Measurements from ENCODE around the gene AFAP1L1. TPM values are rescaled to one million over a fixed set of nuclear protein-coding genes. Genes with fewer than 3 reads are reported as not detected.

Gene AFAP1L1
- total RNA-seq = 48.9 TPM
- long read RNA-seq, full-length matches to known transcripts = 140 of 184 reads
- long read RNA-seq, partial matches to known transcripts = 19 of 184 reads
- long read RNA-seq, other reads (novel, unspliced or antisense) = 25 of 184 reads

DNA sequence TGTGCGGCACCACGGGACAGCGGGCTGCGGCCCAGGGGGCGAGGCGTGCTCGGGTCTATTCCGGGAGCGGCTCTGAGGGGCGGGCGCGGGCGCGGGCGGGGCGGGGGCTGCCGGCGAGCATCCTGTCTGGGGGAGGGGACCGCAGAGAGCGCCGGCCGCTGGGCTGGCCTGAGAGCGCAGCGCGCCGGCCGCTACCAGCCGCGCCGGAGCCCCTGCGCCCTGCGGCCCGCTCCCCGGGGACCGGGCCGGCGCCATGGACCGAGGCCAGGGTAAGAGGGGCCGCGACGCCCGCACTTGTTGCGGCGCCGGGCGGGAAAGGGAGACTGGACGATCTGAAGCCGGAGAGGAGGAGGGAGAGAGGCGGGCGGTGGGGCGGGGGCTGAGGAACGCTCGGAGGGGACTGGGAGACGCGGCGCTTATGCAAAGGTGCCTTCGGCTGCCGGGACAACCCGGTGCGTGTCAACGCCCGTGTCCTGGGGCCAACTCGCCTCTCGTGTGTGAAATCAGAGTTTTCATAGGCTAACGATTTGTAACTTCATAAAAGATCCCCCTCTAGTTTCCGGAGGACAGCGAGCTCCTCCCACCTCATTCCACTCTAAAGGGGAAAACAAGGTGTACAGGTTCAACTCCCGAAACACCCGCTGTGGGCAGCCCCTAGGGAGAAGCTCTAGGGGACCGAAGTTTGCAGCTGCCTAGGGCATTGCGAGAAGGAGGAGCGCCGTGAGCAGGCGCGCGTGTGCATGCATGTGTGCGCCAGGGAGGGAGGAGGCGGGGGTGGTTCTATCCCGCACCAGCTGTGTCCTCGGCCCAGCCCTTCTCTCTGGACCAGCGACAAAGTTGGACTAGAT lies at the start of gene AFAP1L1:
Gene AFAP1L1 (plus strand): TSS at position 144 of the 848 bp plus-strand sequence. CDS start 110 bp downstream, at position 254.
- ATAC-seq (peak; percentile 90), DNase-seq (peak; percentile 87)
- intact Hi-C loops (cut with micrococcal nuclease) = no loop called here

DNA sequence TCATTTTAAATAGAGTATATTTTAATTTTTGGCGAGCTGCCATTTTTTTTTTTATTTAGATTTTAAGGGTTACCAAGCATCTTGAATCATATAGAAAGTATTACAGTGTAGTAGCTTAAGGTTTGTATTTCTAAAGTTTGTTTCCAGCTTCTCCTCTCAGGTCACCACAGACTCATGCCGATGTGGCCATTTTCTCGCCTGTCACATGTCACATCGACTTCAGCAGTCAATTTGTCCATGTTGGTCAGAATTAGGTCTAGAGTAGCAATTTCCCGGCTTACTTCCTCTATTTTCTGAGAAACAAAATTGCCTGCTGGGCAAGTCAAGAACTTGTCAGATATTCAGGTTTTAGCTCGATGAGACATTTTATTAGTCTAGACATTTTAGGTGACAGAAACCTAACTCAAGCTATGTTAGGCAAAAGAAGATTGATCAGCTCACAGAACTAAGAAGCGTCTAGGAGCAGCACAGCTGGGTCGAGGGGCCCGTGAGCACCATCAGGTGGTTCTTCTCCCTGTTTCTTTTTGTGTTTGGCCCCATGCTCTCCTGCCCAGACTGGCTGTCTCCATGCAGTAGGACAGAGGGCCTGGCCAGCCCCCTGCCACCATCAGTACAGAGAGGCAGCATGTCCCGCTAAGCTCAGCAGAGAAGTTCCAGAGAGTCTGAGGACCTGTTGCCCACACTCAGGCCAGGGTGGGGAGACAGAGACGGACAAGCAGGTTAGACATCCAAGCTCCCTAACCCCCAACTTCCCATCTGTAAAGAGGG lies 48.4 kb upstream of the AFAP1L1 start:
- no peak for DNase-seq
- no peak for ATAC-seq
- intact Hi-C loops (cut with micrococcal nuclease) = no loop called here

DNA sequence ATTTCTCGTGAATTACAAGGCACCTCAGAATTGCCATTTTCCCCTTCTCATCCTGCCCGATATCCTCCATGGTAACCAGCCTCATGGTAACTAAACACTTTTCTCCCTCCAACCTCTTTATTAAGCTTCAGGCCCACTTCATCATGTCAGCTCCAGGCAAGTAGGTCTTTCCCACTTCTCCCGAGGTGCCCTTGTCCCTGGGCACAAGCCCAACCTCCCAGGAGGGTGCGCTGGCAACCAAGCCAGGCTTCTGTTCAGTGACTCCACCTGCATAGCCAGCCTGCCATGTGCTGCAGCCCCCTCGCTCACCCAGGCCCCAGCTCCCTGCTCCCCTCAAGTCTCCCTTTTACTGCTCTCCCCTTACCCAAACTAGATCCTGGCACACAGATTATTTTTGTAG lies 47.4 kb upstream of the AFAP1L1 start:
- intact Hi-C loops (cut with micrococcal nuclease) = no loop called here
- DNase-seq (peak; percentile 85), ATAC-seq (peak; percentile 86)

DNA sequence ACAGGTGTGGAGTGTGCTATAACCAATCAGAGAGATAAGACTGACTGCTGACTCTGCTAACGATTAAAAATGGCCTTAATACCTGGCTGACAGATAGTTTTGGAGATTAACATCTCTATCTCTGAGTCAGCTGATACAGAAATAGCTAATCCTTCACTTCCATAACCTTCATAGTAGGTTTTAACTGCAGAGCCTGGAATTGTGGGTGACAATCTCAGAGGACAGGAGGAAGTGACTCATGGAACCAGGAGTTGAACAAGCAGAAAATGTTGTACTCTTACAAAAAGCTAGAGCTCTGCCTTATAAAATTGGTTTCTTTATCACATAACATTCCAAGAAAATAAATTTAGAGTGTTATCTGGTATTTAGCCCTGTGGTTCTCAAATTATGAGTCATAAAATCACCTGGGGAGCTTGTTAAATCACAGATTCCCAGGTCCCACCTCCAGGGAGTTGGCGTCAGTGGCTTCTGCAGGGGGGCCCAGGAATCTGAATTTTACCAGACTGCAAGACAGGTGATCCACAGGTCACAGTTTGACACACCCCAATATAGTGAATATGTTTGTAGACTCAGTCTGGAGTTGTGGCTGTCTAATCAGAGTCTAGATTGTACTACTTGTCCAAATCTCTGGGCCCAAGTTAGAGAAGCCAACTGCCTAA lies 44.4 kb upstream of the AFAP1L1 start:
- ATAC-seq (no peak), DNase-seq (no peak)
- intact Hi-C loops (cut with micrococcal nuclease) = no loop called here

DNA sequence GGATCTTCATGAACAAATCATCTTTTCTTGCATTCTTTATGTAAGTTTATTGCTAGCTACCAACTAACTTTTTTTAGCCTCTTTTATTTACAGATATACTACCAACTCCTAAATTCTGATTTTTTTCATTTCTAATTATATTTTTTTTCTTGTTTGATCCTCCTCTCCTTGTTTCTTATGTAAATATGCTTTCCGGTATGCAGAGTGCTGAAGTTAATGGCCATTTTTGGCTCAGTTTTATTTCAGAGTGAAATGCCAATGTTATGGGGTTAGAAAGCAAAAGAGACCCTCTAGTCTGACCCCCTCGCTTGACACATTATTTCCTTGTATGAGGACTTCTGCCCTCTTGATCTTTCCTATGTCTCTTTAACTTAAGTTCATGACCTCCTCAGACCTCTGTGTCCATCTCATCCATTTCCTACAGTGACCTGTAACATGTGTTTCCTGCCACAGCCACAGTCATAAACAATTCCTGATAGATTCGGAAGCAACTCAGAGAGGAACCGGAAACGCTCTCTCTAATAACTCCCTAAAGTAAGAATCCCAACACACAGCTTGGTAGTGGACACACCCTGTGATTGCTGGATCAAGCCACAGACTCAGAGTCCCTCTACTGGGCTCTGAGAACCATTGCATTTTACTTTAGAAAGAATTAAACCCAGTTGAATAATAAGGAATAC lies 42.9 kb upstream of the AFAP1L1 start:
- intact Hi-C loops (cut with micrococcal nuclease) = loop anchor here (2.0 kb wide), 1 partner anchor 86 kb away; no protein-coding TSS in a partner anchor
- ATAC-seq = peak; percentile 86
- DNase-seq = no peak

DNA sequence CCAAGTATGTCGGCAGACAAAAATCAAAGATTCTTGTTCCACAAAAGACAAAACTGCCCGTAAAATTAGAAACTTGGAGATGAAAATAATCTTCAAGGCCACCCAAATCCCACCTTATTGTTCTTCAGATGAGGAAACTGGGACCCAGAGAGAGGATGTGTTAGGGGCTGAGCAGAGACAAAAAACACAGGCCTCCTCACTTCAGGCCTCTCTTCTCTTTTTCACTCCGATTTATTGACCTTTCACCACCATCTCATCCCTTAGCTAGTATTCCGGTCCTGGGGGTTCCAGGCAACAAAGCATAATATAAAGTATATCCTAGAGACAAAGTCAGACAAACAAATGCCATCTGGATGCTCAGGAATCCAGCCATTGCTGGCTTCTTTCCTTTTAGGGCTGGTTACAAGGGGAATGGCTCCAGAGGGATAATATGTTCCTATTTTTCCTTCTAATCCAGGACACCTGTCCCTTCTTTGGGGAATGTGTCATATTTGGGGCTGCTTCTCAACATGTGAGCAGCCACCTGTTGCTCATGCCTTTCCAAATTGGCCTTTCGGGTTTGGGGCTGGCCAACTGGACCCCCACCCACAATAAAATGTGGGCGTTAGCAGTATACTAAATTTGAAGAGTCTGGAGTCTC lies 42.2 kb upstream of the AFAP1L1 start:
- ATAC-seq (no peak), DNase-seq (no peak)
- intact Hi-C loops (cut with micrococcal nuclease) = loop anchor here (2.0 kb wide), 1 partner anchor 87 kb away; no protein-coding TSS in a partner anchor

DNA sequence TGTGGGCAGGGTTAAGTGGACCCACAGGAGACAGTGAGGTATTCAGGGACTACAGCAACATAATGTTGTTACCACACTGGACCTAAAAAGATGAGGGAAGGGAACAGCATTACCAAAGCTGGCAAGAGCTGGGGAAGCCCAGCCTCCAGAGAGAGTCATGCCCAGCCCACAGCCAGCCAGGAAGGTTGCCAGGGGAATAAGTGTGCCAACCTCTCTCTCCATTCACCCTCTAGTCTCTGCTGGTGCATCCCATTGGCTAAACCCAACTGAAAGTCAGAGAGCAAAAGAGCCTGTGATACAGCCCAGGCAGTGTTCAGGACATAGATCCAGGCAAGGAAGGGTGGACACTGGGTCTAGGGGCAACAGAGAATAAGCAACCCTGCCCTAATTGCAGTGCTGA lies 35.8 kb upstream of the AFAP1L1 start:
- intact Hi-C loops (cut with micrococcal nuclease) = no loop called here
- DNase-seq = peak; percentile 72
- peak; percentile 93 for ATAC-seq

DNA sequence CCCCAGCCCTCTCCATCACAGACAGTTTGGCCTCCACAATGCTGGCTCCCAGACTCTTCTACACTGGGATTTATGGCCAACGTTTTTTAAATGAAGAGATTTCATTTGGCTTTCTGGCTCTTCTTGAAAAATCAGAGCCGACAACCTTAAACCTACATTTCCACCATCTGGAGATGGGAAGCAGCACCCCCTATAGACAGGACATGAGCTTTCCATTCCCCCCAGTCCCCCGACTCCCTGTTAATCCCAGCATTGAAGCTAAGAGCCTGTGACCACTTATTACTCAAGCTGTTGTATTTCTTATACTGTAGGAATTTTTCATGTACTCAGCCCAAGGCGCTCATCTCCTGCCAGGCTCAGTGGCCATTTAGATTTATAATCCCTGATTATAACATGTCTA lies 34.0 kb upstream of the AFAP1L1 start:
- ATAC-seq (no peak), DNase-seq (no peak)
- intact Hi-C loops (cut with micrococcal nuclease) = no loop called here

DNA sequence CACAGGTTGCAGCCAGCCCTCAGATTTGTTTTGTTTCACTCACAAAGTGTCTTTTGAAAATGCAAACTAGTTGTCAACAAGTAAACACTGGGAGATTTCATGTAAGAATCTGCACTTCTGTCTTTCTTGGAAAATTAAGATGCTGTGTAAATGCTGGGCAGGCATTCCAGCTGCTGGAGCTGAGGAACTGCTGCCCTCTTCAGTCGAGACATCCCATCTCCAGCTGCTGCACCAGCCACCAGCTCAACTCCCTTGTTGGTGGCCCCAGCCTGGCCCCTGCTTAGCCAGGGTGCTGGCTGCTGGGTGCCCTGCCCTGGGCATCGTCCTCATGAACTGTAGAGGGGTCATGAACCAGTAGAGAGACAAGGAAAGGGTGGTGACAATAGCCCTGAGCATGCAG lies 33.1 kb upstream of the AFAP1L1 start:
- DNase-seq (no peak), ATAC-seq (no peak)
- intact Hi-C loops (cut with micrococcal nuclease) = no loop called here

DNA sequence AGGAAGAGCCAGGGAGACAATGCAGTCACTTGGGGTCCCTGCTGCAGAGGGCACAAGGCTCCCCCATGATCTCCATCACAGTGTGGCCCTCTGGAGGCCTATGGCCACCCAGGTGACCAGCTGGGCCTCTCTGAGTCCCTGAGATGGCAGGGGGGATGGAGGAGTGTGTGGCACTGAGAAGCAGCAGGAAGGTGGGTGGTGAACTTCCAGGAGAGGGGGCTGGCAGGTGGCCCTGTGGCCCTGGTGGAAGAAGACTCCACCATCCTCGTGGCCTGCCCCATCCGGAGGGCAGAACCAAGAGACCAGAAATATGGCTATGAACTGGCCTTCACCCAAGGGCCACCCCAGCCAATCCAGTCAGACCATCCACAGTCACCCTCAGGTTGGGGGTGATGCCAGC lies 31.7 kb upstream of the AFAP1L1 start:
- intact Hi-C loops (cut with micrococcal nuclease) = no loop called here
- DNase-seq (no peak), ATAC-seq (no peak)

DNA sequence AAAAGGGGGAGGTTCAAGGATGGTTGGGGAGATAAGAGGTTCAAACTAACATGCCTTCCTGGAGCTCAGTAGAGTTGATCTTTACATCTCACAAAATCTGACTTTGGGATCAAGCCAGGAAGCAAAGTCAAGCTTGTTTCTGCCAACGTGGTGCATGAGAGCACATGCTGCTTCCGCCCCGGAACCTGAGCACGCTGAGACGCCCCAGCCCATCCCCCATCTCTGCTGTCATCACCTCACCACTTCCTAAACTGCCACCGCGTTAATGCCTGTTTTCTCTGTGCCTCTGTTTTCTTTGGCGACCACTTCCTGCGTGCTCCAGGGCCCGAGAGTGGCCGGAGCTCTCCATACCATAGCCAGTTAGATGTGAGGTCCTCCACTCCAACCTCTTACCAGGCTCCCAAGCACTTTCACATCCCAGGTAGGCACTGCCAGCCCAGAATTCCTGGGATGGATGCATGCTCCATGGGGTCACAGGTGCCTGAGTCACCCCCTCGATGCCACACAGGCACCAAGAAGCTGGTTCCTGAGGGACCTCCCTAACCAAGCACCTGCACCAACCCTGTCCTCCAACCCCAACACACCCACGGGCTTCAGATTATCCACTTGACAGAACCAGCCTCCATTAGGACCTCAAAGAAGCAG lies 31.2 kb upstream of the AFAP1L1 start:
- DNase-seq (peak; percentile 52), ATAC-seq (no peak)
- intact Hi-C loops (cut with micrococcal nuclease) = no loop called here

DNA sequence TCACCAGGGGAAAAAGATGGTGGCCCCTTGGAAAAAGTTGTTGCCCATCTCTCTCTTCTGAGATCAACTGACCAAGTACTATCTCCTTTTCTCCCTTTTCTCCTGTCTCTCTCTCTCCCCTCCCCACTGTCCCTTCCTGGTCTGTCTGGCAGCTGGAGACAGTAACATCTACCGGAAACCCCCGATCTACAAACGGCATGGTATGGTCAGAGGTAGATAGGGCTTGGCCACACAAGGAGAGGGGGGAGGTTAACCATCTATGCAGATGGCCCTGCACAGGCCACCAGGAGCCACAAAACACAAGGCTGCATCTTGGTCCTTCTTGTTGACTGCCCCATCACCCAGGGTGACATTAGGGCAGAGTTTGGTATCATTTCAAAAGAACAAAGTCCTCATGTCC lies 29.3 kb upstream of the AFAP1L1 start:
- intact Hi-C loops (cut with micrococcal nuclease) = no loop called here
- ATAC-seq (no peak), DNase-seq (no peak)

DNA sequence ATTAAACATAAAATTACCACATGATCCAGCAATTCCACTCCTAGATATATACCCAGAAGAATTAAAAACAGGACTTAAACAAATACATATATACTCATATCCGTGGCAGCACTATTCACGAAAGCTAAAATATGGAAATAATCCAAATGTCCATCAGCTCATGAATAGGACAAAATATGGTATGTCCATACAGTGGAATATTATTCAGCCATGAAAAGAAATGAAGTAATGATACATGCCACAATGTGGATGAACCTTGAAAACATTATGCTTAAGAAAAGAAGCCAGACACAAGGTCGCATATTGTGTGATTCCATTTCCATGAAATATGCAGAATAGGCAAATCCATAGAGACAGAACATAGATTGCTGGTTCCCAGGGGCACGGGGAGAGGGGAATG lies 24.8 kb upstream of the AFAP1L1 start:
- intact Hi-C loops (cut with micrococcal nuclease) = no loop called here
- ATAC-seq (no peak), DNase-seq (no peak)

DNA sequence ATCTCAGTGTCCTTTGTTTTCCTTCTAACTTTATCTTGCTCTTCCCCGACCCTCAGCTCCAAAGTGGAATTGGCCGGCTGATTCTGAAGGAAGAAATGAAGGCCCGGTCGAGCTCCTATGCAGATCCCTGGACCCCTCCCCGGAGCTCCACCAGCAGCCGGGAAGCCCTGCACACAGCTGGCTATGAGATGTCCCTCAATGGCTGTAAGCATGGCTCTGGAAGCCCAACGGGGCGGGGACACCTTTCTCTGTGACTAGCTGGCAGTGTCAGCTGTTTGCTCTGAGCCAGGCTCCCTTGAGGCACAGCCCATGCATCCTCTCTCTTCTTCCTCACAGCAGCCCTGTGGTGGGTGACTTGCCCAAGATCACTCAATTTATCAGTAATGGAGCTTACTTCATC lies 23.9 kb upstream of the AFAP1L1 start:
- intact Hi-C loops (cut with micrococcal nuclease) = no loop called here
- DNase-seq (no peak), ATAC-seq (no peak)

DNA sequence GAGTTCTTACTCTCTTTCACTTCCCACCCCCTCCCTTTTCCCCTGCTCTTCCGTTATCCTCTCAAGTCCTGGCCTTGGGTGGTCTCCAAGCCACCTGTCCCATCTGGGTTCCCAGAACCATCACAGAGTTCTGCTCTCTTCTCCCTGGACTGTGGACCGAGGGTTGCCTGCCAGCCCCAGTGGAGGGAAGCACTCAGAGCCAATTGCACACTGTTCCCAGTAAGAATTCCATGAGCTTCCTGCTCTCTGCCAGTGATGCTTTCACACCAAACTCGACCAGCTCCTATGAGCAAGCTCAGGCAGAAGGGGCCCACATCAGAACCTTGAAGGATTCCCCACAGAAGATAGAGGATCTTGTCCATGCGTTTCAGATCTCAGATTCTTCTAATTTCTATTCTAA lies 20.1 kb upstream of the AFAP1L1 start:
- DNase-seq (no peak), ATAC-seq (no peak)

DNA sequence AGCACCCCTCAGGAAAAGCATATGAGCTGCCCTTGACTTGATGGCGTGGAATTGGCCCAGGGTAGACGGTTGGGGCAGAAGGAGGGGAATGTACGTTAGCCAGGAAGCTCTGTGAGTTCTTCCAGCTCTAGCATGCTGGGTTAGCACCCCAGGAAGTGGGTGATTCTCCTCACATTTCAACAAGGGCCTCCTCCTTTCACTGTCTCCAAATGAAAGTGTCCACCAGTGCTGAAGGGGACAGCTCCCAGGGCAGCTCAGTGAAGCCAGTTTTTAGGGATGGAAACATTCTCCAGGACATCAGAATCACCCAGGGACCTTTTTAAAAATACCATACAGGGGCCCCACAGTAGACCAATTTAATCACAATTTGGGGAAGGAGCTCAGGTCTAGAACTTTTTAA lies 17.2 kb upstream of the AFAP1L1 start:
- intact Hi-C loops (cut with micrococcal nuclease) = no loop called here
- DNase-seq (no peak), ATAC-seq (no peak)

More for the DNA sequence above, 20.1 kb upstream of the AFAP1L1 start:
- intact Hi-C loops (cut with micrococcal nuclease) = no loop called here

DNA sequence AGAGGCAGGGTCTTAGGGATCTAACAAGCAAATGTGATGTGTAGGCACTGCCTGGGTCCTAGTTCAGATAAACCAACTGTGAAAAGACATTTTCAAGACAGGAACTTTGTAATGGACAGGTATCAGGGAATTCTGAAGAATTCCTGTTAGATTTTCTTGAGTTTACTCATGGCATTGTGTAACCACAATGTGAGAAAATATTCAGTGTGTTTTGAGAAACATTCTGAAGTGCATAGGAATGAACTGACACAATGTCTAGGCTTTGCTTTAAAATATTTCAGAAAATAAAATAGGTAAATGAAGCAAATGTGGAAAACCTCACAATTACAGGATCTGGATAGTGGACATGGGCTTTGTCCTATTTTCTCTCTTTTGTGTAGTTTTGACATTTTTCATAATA lies 15.2 kb upstream of the AFAP1L1 start:
- intact Hi-C loops (cut with micrococcal nuclease) = no loop called here
- DNase-seq = no peak
- ATAC-seq = no peak

DNA sequence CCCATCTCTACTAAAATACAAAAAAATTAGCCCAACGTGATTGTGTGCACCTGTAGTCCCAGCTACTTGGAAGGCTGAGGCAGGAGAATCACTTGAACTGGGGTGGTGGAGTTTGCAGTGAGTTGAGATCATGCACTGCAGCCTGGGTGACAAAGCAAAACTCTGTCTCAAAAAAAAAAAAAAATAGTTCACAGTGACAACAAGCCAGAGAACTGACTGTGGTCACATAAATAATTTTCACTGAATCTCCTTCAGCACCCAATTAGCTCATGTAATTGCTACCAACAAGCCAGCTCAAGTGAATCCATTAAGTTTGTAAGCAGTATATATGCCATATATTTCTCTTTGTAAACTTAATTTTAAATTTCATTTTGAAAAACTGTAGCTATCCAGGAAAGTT lies 14.5 kb upstream of the AFAP1L1 start:
- DNase-seq = no peak
- intact Hi-C loops (cut with micrococcal nuclease) = no loop called here
- ATAC-seq = no peak
